GM12878 (cell line): ENCODE measurements around the gene SLC47A2.

ENCODE experiments used
- ASH2L ChIP-seq: fragments of 300-600, 200-600 bp; sonication (generic); IDR thresholded peaks from 2 replicates; pipeline ENCODE4 v1.6.1; 2017; ENCODE audit warnings: low read depth, mild to moderate bottlenecking, borderline replicate concordance
- CREB1 ChIP-seq: IDR thresholded peaks from 2 replicates; pipeline ENCODE4 v1.6.1; 2012; ENCODE audit warnings: low read depth, mild to moderate bottlenecking, inconsistent platforms
- CTCF ChIP-seq, 3 experiments: IDR thresholded peaks in 2 of 3; conservative IDR thresholded peaks in 1 of 3; 2 replicates each; pipeline ENCODE4 v1.5.1; 2011; ENCODE audit warnings: low read depth in 3 of 3, low read length in 3 of 3, mild to moderate bottlenecking in 3 of 3, control low read depth in 2 of 3, moderate library complexity in 2 of 3, inconsistent platforms in 1 of 3, mixed read lengths in 1 of 3; ENCODE audit not compliant: control insufficient read depth in 2 of 3, insufficient read depth in 1 of 3; ENCODE audit errors: extremely low read depth in 1 of 3
- ETV6 ChIP-seq, 2 experiments: fragments of 450-650 bp in 1 of 2; IDR thresholded peaks in 1 of 2; conservative IDR thresholded peaks in 1 of 2; 2 replicates each; pipeline ENCODE4 v1.6.1; 2014; ENCODE audit warnings: antibody characterized with exemption in 1 of 2, borderline replicate concordance in 1 of 2, low read depth in 1 of 2, mild to moderate bottlenecking in 1 of 2, moderate library complexity in 1 of 2
- IRF4 ChIP-seq: IDR thresholded peaks from 2 replicates; pipeline ENCODE4 v1.6.1; 2011; ENCODE audit warnings: low read depth, low read length
- MAX ChIP-seq: IDR thresholded peaks from 2 replicates; pipeline ENCODE4 v1.6.1; 2012; ENCODE audit warnings: low read depth, low read length, improper control_type of control experiment
- REST ChIP-seq: IDR thresholded peaks from 2 replicates; pipeline ENCODE4 v1.6.1; 2012; ENCODE audit warnings: mild to moderate bottlenecking, low read depth, low read length
- RFX5 ChIP-seq: IDR thresholded peaks from 2 replicates; pipeline ENCODE4 v1.6.1; 2011; ENCODE audit warnings: low read depth, low read length, improper control_type of control experiment
- SUZ12 ChIP-seq: fragments of 200-600 bp; sonication (generic); IDR thresholded peaks from one replicate; pipeline ENCODE4 v1.6.1; 2018; ENCODE audit warnings: antibody characterized with exemption, mild to moderate bottlenecking; ENCODE audit not compliant: unreplicated experiment
- TCF7 ChIP-seq: IDR thresholded peaks from 2 replicates; pipeline ENCODE4 v1.6.1; 2014; ENCODE audit warnings: antibody characterized with exemption, borderline replicate concordance
- USF1 ChIP-seq: IDR thresholded peaks from 2 replicates; pipeline ENCODE4 v1.6.1; 2011; ENCODE audit warnings: borderline replicate concordance, low read depth, mild to moderate bottlenecking, moderate library complexity, mixed read lengths, low read length; ENCODE audit not compliant: insufficient read depth; ENCODE audit errors: extremely low read length

GRCh38 chr17:19753051-19753509, 36.7 kb upstream of the SLC47A2 start:
- no peak for TF ChIP-seq RFX5
- TF ChIP-seq SUZ12 = no peak
- no peak for TF ChIP-seq TCF7
- no peak for TF ChIP-seq IRF4
- TF ChIP-seq CREB1 = no peak
- no peak for TF ChIP-seq CTCF (IDR thresholded peaks at IDR 0.05 in 2 of 3, conservative IDR thresholded peaks at IDR 0.05 in 1 of 3; ENCODE audit: control insufficient read depth in 2 of 3, extremely low read depth in 1 of 3, insufficient read depth in 1 of 3, low read depth in 3 of 3, low read length in 3 of 3)
- no peak for TF ChIP-seq REST
- no peak for TF ChIP-seq USF1
- no peak for TF ChIP-seq MAX
- no peak for TF ChIP-seq ETV6 (conservative IDR thresholded peaks at IDR 0.05 in 1 of 2, IDR thresholded peaks at IDR 0.05 in 1 of 2; ENCODE audit: borderline replicate concordance in 1 of 2, low read depth in 1 of 2)
- no peak for TF ChIP-seq ASH2L
